H9 (cell line): ENCODE data around the gene EBNA1BP2. TPM values are rescaled to one million over a fixed set of nuclear protein-coding genes. Genes with fewer than 3 reads are reported as not detected.

ENCODE experiments used
- DNase-seq: peaks from one replicate; pipeline ENCODE4 v3.0.0-alpha.2; 2017
- H2AFZ ChIP-seq: one replicate; pipeline ENCODE4 v1.6.1; 2013; ENCODE audit warnings: mild to moderate bottlenecking, low read length, control low read depth, moderate library complexity
- H2AK5ac ChIP-seq: 2 replicates; pipeline ENCODE4 v1.6.1; 2013; ENCODE audit warnings: low read length, control low read depth, mixed read lengths; ENCODE audit not compliant: insufficient read length
- H2BK120ac ChIP-seq: one replicate; pipeline ENCODE4 v1.6.1; 2013; ENCODE audit warnings: low read depth, mild to moderate bottlenecking, low read length, control low read depth, inconsistent platforms; ENCODE audit not compliant: poor library complexity, severe bottlenecking
- H2BK12ac ChIP-seq: 2 replicates; pipeline ENCODE4 v1.6.1; 2013; ENCODE audit warnings: low read length, control low read depth, mixed read lengths, low read depth; ENCODE audit not compliant: insufficient read length
- H2BK15ac ChIP-seq: 2 replicates; pipeline ENCODE4 v1.6.1; 2013; ENCODE audit warnings: low read depth, low read length, control low read depth
- H2BK20ac ChIP-seq: one replicate; pipeline ENCODE4 v1.6.1; 2013; ENCODE audit warnings: low read depth, mild to moderate bottlenecking, low read length, control low read depth, inconsistent platforms; ENCODE audit not compliant: poor library complexity, severe bottlenecking
- H2BK5ac ChIP-seq: 2 replicates; pipeline ENCODE4 v1.6.1; 2013; ENCODE audit warnings: low read length, control low read depth, mixed read lengths; ENCODE audit not compliant: insufficient read length
- H3K14ac ChIP-seq: 2 replicates; pipeline ENCODE4 v1.6.1; 2013; ENCODE audit warnings: low read length, control low read depth; ENCODE audit not compliant: insufficient read depth
- H3K18ac ChIP-seq: 2 replicates; pipeline ENCODE4 v1.6.1; 2013; ENCODE audit warnings: low read depth, mild to moderate bottlenecking, mixed read lengths, low read length, control low read depth; ENCODE audit not compliant: insufficient read length
- H3K23ac ChIP-seq: 2 replicates; pipeline ENCODE4 v1.6.1; 2013; ENCODE audit warnings: low read length, control low read depth, mixed read lengths, low read depth; ENCODE audit not compliant: insufficient read length
- H3K23me2 ChIP-seq: 2 replicates; pipeline ENCODE4 v1.6.1; 2013; ENCODE audit warnings: low read depth, mild to moderate bottlenecking, mixed read lengths, low read length, control low read depth; ENCODE audit not compliant: insufficient read length, poor library complexity, severe bottlenecking
- H3K27ac ChIP-seq: 2 replicates; pipeline ENCODE4 v1.5.1; 2013; ENCODE audit warnings: low read length, control low read depth, mixed read lengths, low read depth; ENCODE audit not compliant: insufficient read length
- H3K27me3 ChIP-seq: 2 replicates; pipeline ENCODE4 v1.6.1; 2013; ENCODE audit warnings: low read length, control low read depth, inconsistent platforms; ENCODE audit not compliant: insufficient read depth
- H3K4ac ChIP-seq: 2 replicates; pipeline ENCODE4 v1.6.1; 2013; ENCODE audit warnings: low read depth, mild to moderate bottlenecking, control low read depth, inconsistent platforms, low read length, moderate library complexity
- H3K4me1 ChIP-seq: 2 replicates; pipeline ENCODE4 v1.6.1; 2013; ENCODE audit warnings: low read length, control low read depth, inconsistent platforms; ENCODE audit not compliant: insufficient read depth
- H3K4me2 ChIP-seq: 2 replicates; pipeline ENCODE4 v1.6.1; 2013; ENCODE audit warnings: low read length, control low read depth, mixed read lengths; ENCODE audit not compliant: insufficient read length, insufficient read depth
- H3K56ac ChIP-seq: 2 replicates; pipeline ENCODE4 v1.6.1; 2013; ENCODE audit warnings: low read depth, mild to moderate bottlenecking, mixed read lengths, low read length, control low read depth; ENCODE audit not compliant: insufficient read length
- H3K79me1 ChIP-seq: 2 replicates; pipeline ENCODE4 v1.6.1; 2013; ENCODE audit warnings: low read depth, mild to moderate bottlenecking, moderate library complexity, low read length, control low read depth, inconsistent platforms; ENCODE audit not compliant: insufficient read depth, poor library complexity, severe bottlenecking
- H3K79me2 ChIP-seq: 2 replicates; pipeline ENCODE4 v1.6.1; 2013; ENCODE audit warnings: low read length, control low read depth, inconsistent platforms; ENCODE audit not compliant: insufficient read depth
- H3K9ac ChIP-seq: 2 replicates; pipeline ENCODE4 v1.6.1; 2013; ENCODE audit warnings: low read length, control low read depth, mixed read lengths; ENCODE audit not compliant: insufficient read length; ENCODE audit errors: extremely low read depth
- H3K9me3 ChIP-seq: one replicate; pipeline ENCODE4 v1.6.1; 2013; ENCODE audit warnings: low read depth, low read length, inconsistent platforms; ENCODE audit not compliant: control insufficient read depth
- H3T11ph ChIP-seq: one replicate; pipeline ENCODE4 v1.6.1; 2013; ENCODE audit warnings: mild to moderate bottlenecking, low read length, control low read depth, inconsistent platforms
- H4K20me1 ChIP-seq: one replicate; pipeline ENCODE4 v1.6.1; 2013; ENCODE audit not compliant: control insufficient read depth, insufficient read length, insufficient read depth
- H4K5ac ChIP-seq: 2 replicates; pipeline ENCODE4 v1.6.1; 2013; ENCODE audit warnings: low read depth, mild to moderate bottlenecking, mixed read lengths, low read length, control low read depth; ENCODE audit not compliant: insufficient read length
- H4K8ac ChIP-seq: replicated peaks from 2 replicates; pipeline ENCODE4 v1.6.1; 2013; ENCODE audit warnings: low read length, control low read depth, mixed read lengths, low read depth; ENCODE audit not compliant: insufficient read length
- H4K91ac ChIP-seq: 2 replicates; pipeline ENCODE4 v1.6.1; 2013; ENCODE audit warnings: low read depth, mild to moderate bottlenecking, moderate library complexity, mixed read lengths, low read length, control low read depth; ENCODE audit not compliant: insufficient read length
- H3K27ac Mint-ChIP-seq, 3 experiments: 2 replicates in 2 of 3; 3 replicates in 1 of 3; pipeline ENCODE4 v1.8.0; 2020 to 2021; ENCODE audit warnings: mixed read lengths in 3 of 3, mild to moderate bottlenecking in 1 of 3, moderate library complexity in 1 of 3
- H3K27me3 Mint-ChIP-seq: 2 replicates; pipeline ENCODE4 v1.8.0; 2021; ENCODE audit warnings: low read depth, mild to moderate bottlenecking, moderate library complexity, mixed read lengths
- H3K36me3 Mint-ChIP-seq, 3 experiments: 2 replicates in 2 of 3; 3 replicates in 1 of 3; pipeline ENCODE4 v1.8.0; 2020 to 2021; ENCODE audit warnings: low read depth in 3 of 3, mixed read lengths in 3 of 3; ENCODE audit not compliant: insufficient read depth in 1 of 3
- H3K4me1 Mint-ChIP-seq, 2 experiments: 2 replicates each; pipeline ENCODE4 v1.8.0; 2020; ENCODE audit warnings: mixed read lengths in 2 of 2
- H3K4me3 Mint-ChIP-seq, 2 experiments: 2 replicates in 1 of 2; 3 replicates in 1 of 2; pipeline ENCODE4 v1.8.0; 2020 to 2021; ENCODE audit warnings: mild to moderate bottlenecking in 2 of 2, mixed read lengths in 2 of 2, moderate library complexity in 1 of 2
- H3K9me3 Mint-ChIP-seq, 2 experiments: 2 replicates in 1 of 2; 3 replicates in 1 of 2; pipeline ENCODE4 v1.8.0; 2020; ENCODE audit warnings: mild to moderate bottlenecking in 2 of 2, mixed read lengths in 2 of 2, moderate library complexity in 1 of 2
- WGBS: extraction: QIAGEN DNeasy Blood & Tissue Kit; methylation state at CpG from one replicate; pipeline ENCODE4 v1.1.7; 2013; ENCODE audit warnings: missing lambda C conversion rate, low lambda C conversion rate, mixed read lengths; ENCODE audit not compliant: insufficient read length; ENCODE audit errors: extremely low coverage; 5-methylcytosine and 5-hydroxymethylcytosine counted together
- total RNA-seq: library from RNA; stranded (reverse); gene quantifications from 2 replicates; pipeline ENCODE4 v1.2.1, GENCODE V29; 2021
- TF ChIP-seq, protein P1 (sequence below): fragments of 200-600 bp; sonication (generic); conservative IDR thresholded peaks from 3 replicates; pipeline ENCODE4 v1.8.0; 2021; ENCODE audit warnings: antibody characterized with exemption, mild to moderate bottlenecking

EBNA1BP2 gene
- total RNA-seq, 1 experiment from 2014 or later: 84.7 TPM

DNA sequence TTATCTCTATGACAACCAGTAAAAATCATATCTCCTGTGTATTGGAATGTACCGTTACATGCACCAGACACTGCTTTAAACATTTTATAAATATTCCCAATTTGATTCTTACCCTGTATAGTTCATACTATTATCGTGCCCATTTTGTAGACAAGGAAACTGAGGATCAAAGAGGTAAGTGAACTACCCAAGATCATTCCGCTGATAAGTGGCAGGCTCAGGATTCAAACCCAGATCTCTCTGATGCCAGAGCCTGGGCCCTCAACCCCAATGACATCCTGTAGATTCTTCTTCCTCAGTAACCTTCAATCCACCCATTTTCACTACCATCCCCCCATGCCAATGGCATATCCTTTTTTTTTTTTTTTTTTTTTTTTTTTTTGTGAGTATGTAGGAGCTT is 12.3 kb upstream of the EBNA1BP2 start:
- no peak overlapping the region for H3K4ac ChIP-seq
- H3K4me1 Mint-ChIP-seq: peaks cover 3 to 4% of the 10 kb centered on the region in 2 experiments; a peak in 3 of 4 replicates

More for the DNA sequence above, 12.3 kb upstream of the EBNA1BP2 start:
- Histone ChIP-seq H3K23me2 (no peaks in the 10 kb centered on the region), H2BK15ac (no peak overlapping the region), H3T11ph (no peak overlapping the region), H3K4me2 (no peak overlapping the region), H2BK120ac (no peak overlapping the region), H2BK20ac (no peak overlapping the region), H2AK5ac (no peak overlapping the region), H3K18ac (no peak overlapping the region), H2BK12ac (no peak overlapping the region), H2AFZ (no peak overlapping the region), H2BK5ac (no peak overlapping the region), H3K56ac (no peak overlapping the region), H3K27ac (no peak overlapping the region), H3K9me3 (no peaks in the 10 kb centered on the region), H3K4me1 (no peaks in the 10 kb centered on the region), H3K23ac (no peak overlapping the region), H3K14ac (no peak overlapping the region), H3K79me2 (no peaks in the 10 kb centered on the region), H4K5ac (no peak overlapping the region), H3K79me1 (no peaks in the 10 kb centered on the region), H4K8ac (no peak overlapping the region), H3K9ac (no peak overlapping the region), H4K20me1 (no peaks in the 10 kb centered on the region), H4K91ac (no peak overlapping the region), H3K27me3 (no peaks in the 10 kb centered on the region)
- Mint-ChIP-seq H3K9me3 (no peaks in the 10 kb centered on the region; a peak in 1 of 5 replicates), H3K27me3 (peaks cover 4% of the 10 kb centered on the region; the same call in 1 of the 2 replicates), H3K27ac (no peak overlapping the region), H3K4me3 (no peak overlapping the region), H3K36me3 (no peaks in the 10 kb centered on the region)
- DNase-seq: no peak
- TF ChIP-seq, protein P1, sequence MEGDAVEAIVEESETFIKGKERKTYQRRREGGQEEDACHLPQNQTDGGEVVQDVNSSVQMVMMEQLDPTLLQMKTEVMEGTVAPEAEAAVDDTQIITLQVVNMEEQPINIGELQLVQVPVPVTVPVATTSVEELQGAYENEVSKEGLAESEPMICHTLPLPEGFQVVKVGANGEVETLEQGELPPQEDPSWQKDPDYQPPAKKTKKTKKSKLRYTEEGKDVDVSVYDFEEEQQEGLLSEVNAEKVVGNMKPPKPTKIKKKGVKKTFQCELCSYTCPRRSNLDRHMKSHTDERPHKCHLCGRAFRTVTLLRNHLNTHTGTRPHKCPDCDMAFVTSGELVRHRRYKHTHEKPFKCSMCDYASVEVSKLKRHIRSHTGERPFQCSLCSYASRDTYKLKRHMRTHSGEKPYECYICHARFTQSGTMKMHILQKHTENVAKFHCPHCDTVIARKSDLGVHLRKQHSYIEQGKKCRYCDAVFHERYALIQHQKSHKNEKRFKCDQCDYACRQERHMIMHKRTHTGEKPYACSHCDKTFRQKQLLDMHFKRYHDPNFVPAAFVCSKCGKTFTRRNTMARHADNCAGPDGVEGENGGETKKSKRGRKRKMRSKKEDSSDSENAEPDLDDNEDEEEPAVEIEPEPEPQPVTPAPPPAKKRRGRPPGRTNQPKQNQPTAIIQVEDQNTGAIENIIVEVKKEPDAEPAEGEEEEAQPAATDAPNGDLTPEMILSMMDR: no peak
- WGBS: no CpG with 5 or more reads among the region's 3 CpGs
